Sigmoid colon (tissue), 7 donors: ENCODE data around the gene MGRN1. TPM values are rescaled to one million over a fixed set of nuclear protein-coding genes. Genes with fewer than 3 reads are reported as not detected.

ENCODE experiments used
- DNase-seq: peaks from one replicate; pipeline ENCODE4 v3.0.0-alpha.2; 2019
- H3K27ac ChIP-seq, 4 donors: fragments of 200-600 bp; sonication (generic); one replicate each; pipeline ENCODE4 v1.5.1; 2016 to 2019; ENCODE audit warnings: mild to moderate bottlenecking in 1 of 4
- H3K27me3 ChIP-seq, 3 donors: fragments of 200-600 bp; sonication (generic); one replicate each; pipeline ENCODE4 v1.5.1; 2019; ENCODE audit warnings: mild to moderate bottlenecking in 1 of 3
- H3K36me3 ChIP-seq, 4 donors: fragments of 200-600 bp; sonication (generic); one replicate each; pipeline ENCODE4 v1.5.1; 2016 to 2019
- H3K4me1 ChIP-seq, 4 donors: fragments of 200-600 bp; sonication (generic); one replicate each; pipeline ENCODE4 v1.5.1; 2017 to 2019
- H3K4me3 ChIP-seq, 4 donors: fragments of 200-600 bp; sonication (generic); one replicate each; pipeline ENCODE4 v1.5.1; 2017 to 2019; ENCODE audit warnings: mild to moderate bottlenecking in 2 of 4, moderate library complexity in 1 of 4
- H3K9me3 ChIP-seq, 4 donors: fragments of 200-600 bp in 3 of 4; sonication (generic) in 3 of 4; one replicate each; pipeline versions ENCODE4 v1.5.1 to v1.6.1; 2013 to 2019
- EP300 ChIP-seq, 4 donors: sonication (generic); formaldehyde crosslinking; IDR thresholded peaks; one replicate each; pipeline ENCODE4 v1.6.1; 2017; ENCODE audit warnings: antibody characterized with exemption in 4 of 4
- POLR2A ChIP-seq, 2 donors: fragments of 450-650 bp; IDR thresholded peaks; one replicate each; pipeline ENCODE4 v1.6.1; 2016; ENCODE audit warnings: antibody characterized with exemption in 2 of 2, mild to moderate bottlenecking in 2 of 2, moderate library complexity in 2 of 2
- POLR2AphosphoS5 ChIP-seq, 4 donors: sonication (generic); formaldehyde crosslinking; IDR thresholded peaks; one replicate each; pipeline ENCODE4 v1.6.1; 2017; ENCODE audit warnings: antibody characterized with exemption in 4 of 4
- WGBS, 2 donors: extraction: QIAGEN DNeasy Blood & Tissue Kit; methylation state at CpG; one replicate each; pipeline ENCODE4 v1.1.7; 2013; 5-methylcytosine and 5-hydroxymethylcytosine counted together
- intact Hi-C: fragments of 100-400 bp; cut with DNase I; formaldehyde crosslinking; loops from one replicate; pipeline ENCODE4 v1.15.1; 2023
- polyA plus RNA-seq, 3 donors: library from polyadenylated mRNA; stranded (reverse); fragments of 200-250 nt; gene quantifications; one replicate each; pipeline ENCODE4 v1.2.3, GENCODE V29; 2013
- total RNA-seq, 4 donors: library from RNA; depleted of rRNA; stranded (reverse); fragments of >200 nt; gene quantifications; one replicate each; pipeline ENCODE4 v1.1.0, GENCODE V29; 2016
- TF ChIP-seq, protein P1 (sequence below), 4 experiments: fragments of 450-650 bp in 3 of 4; fragments of 200-600 bp in 1 of 4; IDR thresholded peaks; one replicate each; pipeline ENCODE4 v1.5.1; 2016 to 2019; ENCODE audit warnings: antibody characterized with exemption in 4 of 4, mild to moderate bottlenecking in 3 of 4, moderate library complexity in 2 of 4
- donor health status: healthy with polysubstance abuse.
- donor health status: Bipolar disorder and iron deficiency.
- donor health status: healthy.

MGRN1 gene
- total and polyA plus RNA-seq, 7 donors: 16.8 to 37.9 (median 28.2) TPM

DNA sequence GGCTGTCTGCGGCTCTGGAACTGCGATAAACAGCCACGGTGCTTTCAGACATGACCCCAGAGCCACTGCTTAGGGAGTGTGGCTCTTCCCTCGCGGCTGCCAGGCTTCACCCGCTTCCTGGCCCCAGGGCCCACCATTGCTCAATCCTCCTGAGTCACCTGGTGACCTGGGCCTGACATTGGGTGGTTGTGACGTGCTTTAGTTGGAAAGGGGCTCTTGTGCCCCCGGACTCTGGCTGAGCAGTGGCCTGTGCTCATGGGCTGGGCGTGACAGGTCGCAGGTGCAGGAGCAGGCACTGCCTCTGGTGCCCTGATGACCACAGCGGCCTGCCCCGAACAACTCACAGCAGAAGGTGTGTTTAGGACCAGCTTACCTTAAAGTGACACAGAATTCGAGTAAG, 60.1 kb downstream of the MGRN1 start:
- Histone ChIP-seq H3K27me3 (no peaks in the 10 kb centered on the region), H3K4me1 (peaks cover 0 to 13% (median 4%) of the 10 kb centered on the region in 4 donors), H3K27ac (no peak overlapping the region), H3K4me3 (no peak overlapping the region), H3K9me3 (no peaks in the 10 kb centered on the region), H3K36me3 (peaks cover 7 to 94% (median 38%) of the 10 kb centered on the region in 4 donors)
- peak; percentile 62 for DNase-seq
- intact Hi-C loops: no loop called here
- whole genome bisulfite sequencing, 2 donors: 92 to 95% methylated on average over 13 of the region's 13 CpGs
- no peak for TF ChIP-seq EP300 (IDR thresholded peaks at IDR 0.05)
- TF ChIP-seq, protein P1, sequence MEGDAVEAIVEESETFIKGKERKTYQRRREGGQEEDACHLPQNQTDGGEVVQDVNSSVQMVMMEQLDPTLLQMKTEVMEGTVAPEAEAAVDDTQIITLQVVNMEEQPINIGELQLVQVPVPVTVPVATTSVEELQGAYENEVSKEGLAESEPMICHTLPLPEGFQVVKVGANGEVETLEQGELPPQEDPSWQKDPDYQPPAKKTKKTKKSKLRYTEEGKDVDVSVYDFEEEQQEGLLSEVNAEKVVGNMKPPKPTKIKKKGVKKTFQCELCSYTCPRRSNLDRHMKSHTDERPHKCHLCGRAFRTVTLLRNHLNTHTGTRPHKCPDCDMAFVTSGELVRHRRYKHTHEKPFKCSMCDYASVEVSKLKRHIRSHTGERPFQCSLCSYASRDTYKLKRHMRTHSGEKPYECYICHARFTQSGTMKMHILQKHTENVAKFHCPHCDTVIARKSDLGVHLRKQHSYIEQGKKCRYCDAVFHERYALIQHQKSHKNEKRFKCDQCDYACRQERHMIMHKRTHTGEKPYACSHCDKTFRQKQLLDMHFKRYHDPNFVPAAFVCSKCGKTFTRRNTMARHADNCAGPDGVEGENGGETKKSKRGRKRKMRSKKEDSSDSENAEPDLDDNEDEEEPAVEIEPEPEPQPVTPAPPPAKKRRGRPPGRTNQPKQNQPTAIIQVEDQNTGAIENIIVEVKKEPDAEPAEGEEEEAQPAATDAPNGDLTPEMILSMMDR (IDR thresholded peaks at IDR 0.05): no peak
- no peak for TF ChIP-seq POLR2A (IDR thresholded peaks at IDR 0.05)
- no peak for TF ChIP-seq POLR2AphosphoS5 (IDR thresholded peaks at IDR 0.05)

DNA sequence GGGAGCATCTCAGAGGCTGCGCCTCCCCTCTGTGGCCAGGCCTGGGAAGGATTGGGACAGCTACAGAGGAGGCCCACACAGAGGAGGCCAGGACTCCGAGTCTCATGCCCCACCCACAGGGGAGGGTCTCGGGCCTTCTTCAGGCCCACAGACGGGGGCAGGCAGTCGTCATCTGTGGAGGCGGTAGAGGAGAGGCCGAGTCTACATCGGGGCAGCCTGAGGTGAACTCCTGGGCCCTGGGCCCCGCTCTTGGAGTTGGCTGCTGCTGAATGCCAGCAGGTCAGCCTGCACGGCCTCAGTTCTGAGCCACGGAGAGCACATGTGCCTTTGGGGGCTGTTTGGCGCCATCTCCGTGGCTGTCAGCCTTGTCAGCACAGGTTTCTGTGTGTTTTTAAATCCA, 60.7 kb downstream of the MGRN1 start:
- no peak overlapping the region for H3K27ac ChIP-seq
- no peak overlapping the region for H3K4me3 ChIP-seq
- H3K36me3 ChIP-seq: peaks cover 7 to 91% (median 38%) of the 10 kb centered on the region in 4 donors
- H3K4me1 ChIP-seq: peaks cover 0 to 13% (median 4%) of the 10 kb centered on the region in 4 donors
- no peaks in the 10 kb centered on the region for H3K27me3 ChIP-seq
- intact Hi-C loops: no loop called here
- H3K9me3 ChIP-seq: no peaks in the 10 kb centered on the region
- WGBS, 2 donors: 91 to 93% methylated on average over 13 of the region's 13 CpGs
- peak; percentile 61 for DNase-seq
- TF ChIP-seq, protein P1 (IDR thresholded peaks at IDR 0.05): no peak
- TF ChIP-seq EP300 (IDR thresholded peaks at IDR 0.05) (no peak), POLR2A (IDR thresholded peaks at IDR 0.05) (no peak), POLR2AphosphoS5 (IDR thresholded peaks at IDR 0.05) (no peak)

DNA sequence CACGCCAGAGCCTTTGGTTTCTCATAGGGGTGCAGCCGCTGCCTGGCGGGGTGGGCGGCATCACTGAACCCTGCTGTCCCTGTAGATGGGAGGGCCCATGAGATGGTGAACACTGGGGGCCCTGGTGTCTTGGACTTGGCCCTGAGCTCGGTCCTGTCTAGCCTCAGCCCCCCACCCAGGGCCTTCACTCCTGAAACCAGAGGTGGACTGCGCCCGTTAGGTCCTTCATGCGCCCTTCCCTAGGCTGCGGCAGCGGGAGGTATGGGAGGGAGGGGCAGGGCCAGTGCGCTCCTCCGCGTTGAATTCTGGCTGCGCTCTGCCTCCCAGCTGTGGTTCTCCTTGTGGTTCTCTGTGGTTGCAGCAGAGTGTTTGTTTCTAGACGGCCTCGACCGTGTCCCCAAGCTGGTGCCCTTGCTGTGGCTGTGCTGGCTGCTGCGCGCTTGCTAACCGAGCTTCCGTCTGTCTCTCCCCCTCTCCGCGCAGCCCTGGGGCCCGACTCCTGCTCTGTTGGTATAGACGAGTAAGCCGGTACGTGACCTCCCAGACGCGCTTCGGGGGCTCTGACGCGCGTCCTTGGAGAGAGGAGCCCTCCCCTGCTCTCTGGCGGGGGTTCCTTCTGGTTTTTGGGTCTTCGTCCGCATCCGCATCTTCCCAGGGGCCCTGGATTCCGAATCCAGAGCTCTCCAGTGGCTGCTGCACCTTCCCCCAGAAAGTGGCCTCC, 61.3 kb downstream of the MGRN1 start:
- Histone ChIP-seq H3K9me3 (no peaks in the 10 kb centered on the region), H3K36me3 (peaks cover 7 to 84% (median 38%) of the 10 kb centered on the region in 4 donors), H3K27me3 (no peaks in the 10 kb centered on the region), H3K27ac (no peak overlapping the region), H3K4me3 (no peak overlapping the region), H3K4me1 (peaks cover 0 to 13% (median 4%) of the 10 kb centered on the region in 4 donors)
- peak; percentile 59 for DNase-seq
- WGBS, 2 donors: 95 to 96% methylated on average over 38 of the region's 38 CpGs
- TF ChIP-seq POLR2A (IDR thresholded peaks at IDR 0.05): no peak
- TF ChIP-seq, protein P1 (IDR thresholded peaks at IDR 0.05): no peak
- no peak for TF ChIP-seq POLR2AphosphoS5 (IDR thresholded peaks at IDR 0.05)
- no peak for TF ChIP-seq EP300 (IDR thresholded peaks at IDR 0.05)
- intact Hi-C loops: no loop called here

DNA sequence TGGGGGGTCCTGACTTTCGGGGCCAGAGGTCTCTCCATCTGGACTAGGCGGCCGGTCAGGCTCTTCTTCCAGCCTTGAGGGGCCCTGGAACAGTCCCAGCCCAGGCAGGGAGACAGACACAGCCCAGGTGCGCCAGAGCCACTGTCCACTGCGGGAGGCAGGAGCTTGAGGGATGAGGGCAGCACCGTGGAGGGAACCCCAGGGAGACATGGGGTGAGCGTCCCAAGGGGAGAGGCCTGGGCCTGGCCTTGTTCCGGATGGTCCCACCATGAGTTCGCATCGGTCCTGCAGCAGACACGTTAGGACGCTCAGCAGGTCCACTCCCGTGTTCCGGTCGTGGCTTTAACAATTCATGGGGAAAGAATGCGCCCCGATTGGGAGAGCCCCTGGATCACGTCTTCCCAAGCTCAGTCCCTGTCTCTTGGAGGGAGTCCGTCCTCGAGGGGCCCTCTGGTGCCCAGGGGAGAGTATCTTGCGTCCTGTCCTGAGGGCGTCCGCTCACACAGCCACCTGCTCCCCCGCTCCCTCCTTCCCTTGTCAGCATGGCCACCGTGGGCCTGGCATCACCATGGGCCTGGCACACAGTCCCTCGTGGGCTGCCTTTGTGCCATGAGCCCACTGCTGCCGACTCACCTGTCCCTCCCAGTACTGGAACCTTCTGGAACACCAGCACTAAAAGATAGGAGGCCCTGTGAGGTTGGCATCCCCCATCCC, 62.0 kb downstream of the MGRN1 start:
- peaks cover 0 to 7% (median 3%) of the 10 kb centered on the region in 4 donors for H3K4me1 ChIP-seq
- no peaks in the 10 kb centered on the region for H3K27me3 ChIP-seq
- 94 to 95% methylated on average over 27 of the region's 27 CpGs for WGBS, 2 donors
- no peak overlapping the region for H3K4me3 ChIP-seq
- intact Hi-C loops: no loop called here
- TF ChIP-seq POLR2A (IDR thresholded peaks at IDR 0.05) (no peak), EP300 (IDR thresholded peaks at IDR 0.05) (no peak), POLR2AphosphoS5 (IDR thresholded peaks at IDR 0.05) (no peak)
- TF ChIP-seq, protein P1 (IDR thresholded peaks at IDR 0.05): no peak
- no peak overlapping the region for H3K27ac ChIP-seq
- peak; percentile 63 for DNase-seq
- no peaks in the 10 kb centered on the region for H3K9me3 ChIP-seq
- H3K36me3 ChIP-seq: peaks cover 7 to 79% (median 37%) of the 10 kb centered on the region in 4 donors
